ENCODE measurements around the gene TYW1B.
"Not testable (repeated sequence)": the region's sequence is repeated elsewhere in the genome, so short reads cannot be mapped to it uniquely, and the experiment has no call there.

DNA sequence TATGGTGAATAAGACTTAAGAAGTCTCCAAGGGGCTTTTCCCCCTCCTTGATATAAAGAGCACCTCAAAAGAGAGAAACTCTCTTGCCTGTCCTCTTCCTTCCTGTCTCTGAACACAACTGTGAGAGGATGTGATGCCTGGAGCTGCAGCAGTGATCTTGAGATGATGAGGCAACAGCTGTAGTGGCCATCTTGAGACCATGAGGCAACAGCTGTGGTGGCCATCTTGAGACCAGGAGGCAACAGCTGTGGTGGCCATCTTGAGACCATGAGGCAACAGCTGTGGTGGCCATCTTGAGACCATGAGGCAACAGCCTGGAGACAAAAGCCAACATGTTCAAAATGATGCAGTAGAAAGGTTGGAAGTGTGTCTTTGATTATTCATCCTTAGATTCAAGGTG, 277.5 kb downstream of the TYW1B start:
- TF ChIP-seq, protein P1, sequence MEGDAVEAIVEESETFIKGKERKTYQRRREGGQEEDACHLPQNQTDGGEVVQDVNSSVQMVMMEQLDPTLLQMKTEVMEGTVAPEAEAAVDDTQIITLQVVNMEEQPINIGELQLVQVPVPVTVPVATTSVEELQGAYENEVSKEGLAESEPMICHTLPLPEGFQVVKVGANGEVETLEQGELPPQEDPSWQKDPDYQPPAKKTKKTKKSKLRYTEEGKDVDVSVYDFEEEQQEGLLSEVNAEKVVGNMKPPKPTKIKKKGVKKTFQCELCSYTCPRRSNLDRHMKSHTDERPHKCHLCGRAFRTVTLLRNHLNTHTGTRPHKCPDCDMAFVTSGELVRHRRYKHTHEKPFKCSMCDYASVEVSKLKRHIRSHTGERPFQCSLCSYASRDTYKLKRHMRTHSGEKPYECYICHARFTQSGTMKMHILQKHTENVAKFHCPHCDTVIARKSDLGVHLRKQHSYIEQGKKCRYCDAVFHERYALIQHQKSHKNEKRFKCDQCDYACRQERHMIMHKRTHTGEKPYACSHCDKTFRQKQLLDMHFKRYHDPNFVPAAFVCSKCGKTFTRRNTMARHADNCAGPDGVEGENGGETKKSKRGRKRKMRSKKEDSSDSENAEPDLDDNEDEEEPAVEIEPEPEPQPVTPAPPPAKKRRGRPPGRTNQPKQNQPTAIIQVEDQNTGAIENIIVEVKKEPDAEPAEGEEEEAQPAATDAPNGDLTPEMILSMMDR (IDR thresholded peaks at IDR 0.05; ENCODE audit: low read depth, low read length, poor library complexity, severe bottlenecking) = not testable (repeated sequence)
- TF ChIP-seq EZH2phosphoT487 (IDR thresholded peaks at IDR 0.05; ENCODE audit: borderline replicate concordance, low read length) = not testable (repeated sequence)
